Measurements from ENCODE around the gene COL24A1. TPM values are rescaled to one million over a fixed set of nuclear protein-coding genes. Genes with fewer than 3 reads are reported as not detected.
"Not testable (repeated sequence)": the region's sequence is repeated elsewhere in the genome, so short reads cannot be mapped to it uniquely, and the experiment has no call there.

Gene COL24A1
- total RNA-seq, 2 experiments from 2014 or later, result not detected

- Mint-ChIP-seq H3K4me1 (peaks cover 5% of the 10 kb centered on the region), H3K27me3 (peaks cover 1% of the 10 kb centered on the region), H3K36me3 (ENCODE audit: low read depth) (no peaks in the 10 kb centered on the region), H3K4me3 (no peak overlapping the region), H3K9me3 (no peaks in the 10 kb centered on the region), H3K27ac (no peak overlapping the region)
- no peak for DNase-seq
- CTCF ChIA-PET, result no interaction called here
- POLR2A ChIA-PET, result no interaction called here
Measured at GRCh38 chr1:86089765-86090164, 66.8 kb downstream of the COL24A1 start.

GRCh38 chr1:86085741-86086409 is 70.7 kb downstream of the COL24A1 start:
- DNase-seq, result no peak

GRCh38 chr1:86084998-86085397 is 71.6 kb downstream of the COL24A1 start:
- POLR2A ChIA-PET, result interaction anchor here (0.6 kb wide), 1 partner anchor 23 kb away, joined by 4 read pairs; no protein-coding TSS in a partner anchor
- CTCF ChIA-PET, result interaction anchor here (0.6 kb wide), 1 partner anchor 56 kb away, joined by 3 read pairs; no protein-coding TSS in a partner anchor
- Mint-ChIP-seq H3K4me1 (peaks cover 5% of the 10 kb centered on the region), H3K27ac (no peak overlapping the region), H3K9me3 (no peaks in the 10 kb centered on the region), H3K36me3 (ENCODE audit: low read depth) (no peaks in the 10 kb centered on the region), H3K27me3 (no peaks in the 10 kb centered on the region), H3K4me3 (no peak overlapping the region)
- DNase-seq, result no peak

More at GRCh38 chr1:86085741-86086409, 70.7 kb downstream of the COL24A1 start:
- no peaks in the 10 kb centered on the region for H3K36me3 Mint-ChIP-seq (ENCODE audit: low read depth)
- H3K9me3 Mint-ChIP-seq, result no peaks in the 10 kb centered on the region
- ChIA-PET CTCF (no interaction called here), POLR2A (no interaction called here)
- no peaks in the 10 kb centered on the region for H3K27me3 Mint-ChIP-seq
- peaks cover 5% of the 10 kb centered on the region for H3K4me1 Mint-ChIP-seq
- H3K27ac Mint-ChIP-seq, result peak overlapping the region; percentile 60
- no peak overlapping the region for H3K4me3 Mint-ChIP-seq

- Mint-ChIP-seq H3K27ac (no peak overlapping the region), H3K36me3 (ENCODE audit: low read depth) (no peaks in the 10 kb centered on the region), H3K9me3 (no peaks in the 10 kb centered on the region), H3K4me1 (peaks cover 5% of the 10 kb centered on the region), H3K27me3 (no peaks in the 10 kb centered on the region), H3K4me3 (no peak overlapping the region)
- CTCF ChIA-PET, result no interaction called here
- POLR2A ChIA-PET, result no interaction called here
- DNase-seq, result no peak
Measured at GRCh38 chr1:86082183-86082582, 74.4 kb downstream of the COL24A1 start.

- H3K27ac Mint-ChIP-seq; DNase-seq; H3K27me3 Mint-ChIP-seq; H3K4me1 Mint-ChIP-seq; H3K4me3 Mint-ChIP-seq; H3K9me3 Mint-ChIP-seq; H3K36me3 Mint-ChIP-seq (ENCODE audit: low read depth); CTCF ChIA-PET: not testable (repeated sequence)
- POLR2A ChIA-PET, result interaction anchor here (0.7 kb wide), 1 partner anchor 275 kb away, joined by 3 read pairs; no protein-coding TSS in a partner anchor
Measured at GRCh38 chr1:86072474-86072873, 84.1 kb downstream of the COL24A1 start.

GRCh38 chr1:86071870-86072269 is 84.7 kb downstream of the COL24A1 start:
- not testable (repeated sequence) for H3K4me1 Mint-ChIP-seq; H3K27ac Mint-ChIP-seq; DNase-seq; H3K36me3 Mint-ChIP-seq (ENCODE audit: low read depth); H3K27me3 Mint-ChIP-seq; H3K4me3 Mint-ChIP-seq; H3K9me3 Mint-ChIP-seq
- ChIA-PET CTCF (interaction anchor here (0.6 kb wide), 1 partner anchor 46 kb away, joined by 3 read pairs; no protein-coding TSS in a partner anchor), POLR2A (interaction anchor here (0.7 kb wide), 1 partner anchor 275 kb away, joined by 3 read pairs; no protein-coding TSS in a partner anchor)

GRCh38 chr1:86069757-86070145 is 86.8 kb downstream of the COL24A1 start:
- ChIA-PET CTCF (interaction anchor here (0.8 kb wide), 1 partner anchor 11 kb away, joined by 3 read pairs; no protein-coding TSS in a partner anchor), POLR2A (no interaction called here)
- DNase-seq, result no peak
- Mint-ChIP-seq H3K4me3 (no peak overlapping the region), H3K4me1 (no peaks in the 10 kb centered on the region), H3K27me3 (no peaks in the 10 kb centered on the region), H3K9me3 (no peaks in the 10 kb centered on the region), H3K27ac (no peak overlapping the region), H3K36me3 (ENCODE audit: low read depth) (no peaks in the 10 kb centered on the region)

GRCh38 chr1:86068841-86069756 is 87.5 kb downstream of the COL24A1 start:
- H3K27ac Mint-ChIP-seq, result no peak overlapping the region
- no peaks in the 10 kb centered on the region for H3K27me3 Mint-ChIP-seq
- H3K4me1 Mint-ChIP-seq, result no peaks in the 10 kb centered on the region
- CTCF ChIA-PET, result interaction anchor here (0.8 kb wide), 1 partner anchor 11 kb away, joined by 3 read pairs; no protein-coding TSS in a partner anchor
- no peaks in the 10 kb centered on the region for H3K36me3 Mint-ChIP-seq (ENCODE audit: low read depth)
- no peak for DNase-seq
- H3K9me3 Mint-ChIP-seq, result no peaks in the 10 kb centered on the region
- POLR2A ChIA-PET, result no interaction called here
- H3K4me3 Mint-ChIP-seq, result no peak overlapping the region

- Mint-ChIP-seq H3K4me3 (no peak overlapping the region), H3K4me1 (no peaks in the 10 kb centered on the region), H3K9me3 (no peaks in the 10 kb centered on the region), H3K36me3 (ENCODE audit: low read depth) (no peaks in the 10 kb centered on the region), H3K27me3 (no peaks in the 10 kb centered on the region), H3K27ac (no peak overlapping the region)
- CTCF ChIA-PET, result no interaction called here
- DNase-seq, result no peak
- POLR2A ChIA-PET, result no interaction called here
Measured at GRCh38 chr1:86068271-86068721, 88.3 kb downstream of the COL24A1 start.

GRCh38 chr1:86067626-86068025 is 88.9 kb downstream of the COL24A1 start:
- no peaks in the 10 kb centered on the region for H3K27me3 Mint-ChIP-seq
- ChIA-PET CTCF (no interaction called here), POLR2A (no interaction called here)
- no peaks in the 10 kb centered on the region for H3K36me3 Mint-ChIP-seq (ENCODE audit: low read depth)
- DNase-seq, result no peak
- no peak overlapping the region for H3K27ac Mint-ChIP-seq
- no peaks in the 10 kb centered on the region for H3K4me1 Mint-ChIP-seq
- H3K4me3 Mint-ChIP-seq, result no peak overlapping the region
- H3K9me3 Mint-ChIP-seq, result no peaks in the 10 kb centered on the region

GRCh38 chr1:86064899-86065298 is 91.7 kb downstream of the COL24A1 start:
- no peaks in the 10 kb centered on the region for H3K4me1 Mint-ChIP-seq
- no peak for DNase-seq
- ChIA-PET CTCF (no interaction called here), POLR2A (no interaction called here)
- H3K9me3 Mint-ChIP-seq, result no peaks in the 10 kb centered on the region
- no peak overlapping the region for H3K27ac Mint-ChIP-seq
- H3K27me3 Mint-ChIP-seq, result no peaks in the 10 kb centered on the region
- H3K36me3 Mint-ChIP-seq (ENCODE audit: low read depth), result no peaks in the 10 kb centered on the region
- H3K4me3 Mint-ChIP-seq, result no peak overlapping the region

- H3K27me3 Mint-ChIP-seq, result no peaks in the 10 kb centered on the region
- CTCF ChIA-PET, result no interaction called here
Measured at GRCh38 chr1:86063721-86064120, 92.9 kb downstream of the COL24A1 start.

GRCh38 chr1:86062453-86062852 is 94.1 kb downstream of the COL24A1 start:
- Mint-ChIP-seq H3K27ac (no peak overlapping the region), H3K9me3 (no peaks in the 10 kb centered on the region), H3K4me3 (no peak overlapping the region), H3K27me3 (no peaks in the 10 kb centered on the region), H3K4me1 (no peaks in the 10 kb centered on the region), H3K36me3 (ENCODE audit: low read depth) (no peaks in the 10 kb centered on the region)
- ChIA-PET POLR2A (no interaction called here), CTCF (interaction anchor here (0.6 kb wide), 1 partner anchor 642 kb away, joined by 3 read pairs; no protein-coding TSS in a partner anchor)
- no peak for DNase-seq

More at GRCh38 chr1:86063721-86064120, 92.9 kb downstream of the COL24A1 start:
- no peak for DNase-seq
- Mint-ChIP-seq H3K36me3 (ENCODE audit: low read depth) (no peaks in the 10 kb centered on the region), H3K4me3 (no peak overlapping the region), H3K4me1 (no peaks in the 10 kb centered on the region), H3K27ac (no peak overlapping the region), H3K9me3 (no peaks in the 10 kb centered on the region)
- POLR2A ChIA-PET, result no interaction called here
